22Rv1 (cell line): ENCODE measurements around the gene ME3.
A peak's percentile ranks its signal among the peaks of the same experiment; 100 is the strongest.
"Not testable (repeated sequence)": the region's sequence is repeated elsewhere in the genome, so short reads cannot be mapped to it uniquely, and the experiment has no call there.

Source experiments
- H3K27ac ChIP-seq: fragments of 450-650 bp; 2 replicates; pipeline ENCODE4 v1.5.1; 2017
- ZFX ChIP-seq: fragments of 450-650 bp; IDR thresholded peaks from 2 replicates; pipeline ENCODE4 v1.6.1; 2017; ENCODE audit warnings: antibody characterized with exemption, borderline replicate concordance
- TF ChIP-seq, protein P1 (sequence below): fragments of 450-650 bp; IDR thresholded peaks from 2 replicates; pipeline ENCODE4 v1.5.1; 2017; ENCODE audit warnings: mild to moderate bottlenecking

Gene ME3

DNA sequence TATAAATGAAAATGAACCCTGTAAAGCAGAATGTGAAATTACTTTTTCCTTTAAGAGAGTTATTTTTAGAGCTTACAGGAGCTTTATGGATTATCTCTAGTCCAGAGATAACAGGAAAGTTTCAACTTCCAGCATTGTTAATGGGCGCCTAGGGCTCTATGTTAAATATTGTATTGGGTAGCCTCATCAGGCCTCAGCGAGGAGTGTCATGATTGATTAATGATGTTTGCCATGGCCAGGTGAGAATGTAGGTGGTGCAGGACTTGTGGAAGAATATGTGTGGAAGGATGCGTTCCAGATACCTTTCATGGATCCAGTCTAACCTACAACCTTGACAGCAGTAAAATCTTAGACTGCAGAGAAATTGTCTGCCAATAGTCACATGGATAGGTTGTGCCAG, 50.6 kb downstream of the ME3 start:
- no peak overlapping the region for H3K27ac ChIP-seq
- TF ChIP-seq ZFX = no peak
- TF ChIP-seq, protein P1, sequence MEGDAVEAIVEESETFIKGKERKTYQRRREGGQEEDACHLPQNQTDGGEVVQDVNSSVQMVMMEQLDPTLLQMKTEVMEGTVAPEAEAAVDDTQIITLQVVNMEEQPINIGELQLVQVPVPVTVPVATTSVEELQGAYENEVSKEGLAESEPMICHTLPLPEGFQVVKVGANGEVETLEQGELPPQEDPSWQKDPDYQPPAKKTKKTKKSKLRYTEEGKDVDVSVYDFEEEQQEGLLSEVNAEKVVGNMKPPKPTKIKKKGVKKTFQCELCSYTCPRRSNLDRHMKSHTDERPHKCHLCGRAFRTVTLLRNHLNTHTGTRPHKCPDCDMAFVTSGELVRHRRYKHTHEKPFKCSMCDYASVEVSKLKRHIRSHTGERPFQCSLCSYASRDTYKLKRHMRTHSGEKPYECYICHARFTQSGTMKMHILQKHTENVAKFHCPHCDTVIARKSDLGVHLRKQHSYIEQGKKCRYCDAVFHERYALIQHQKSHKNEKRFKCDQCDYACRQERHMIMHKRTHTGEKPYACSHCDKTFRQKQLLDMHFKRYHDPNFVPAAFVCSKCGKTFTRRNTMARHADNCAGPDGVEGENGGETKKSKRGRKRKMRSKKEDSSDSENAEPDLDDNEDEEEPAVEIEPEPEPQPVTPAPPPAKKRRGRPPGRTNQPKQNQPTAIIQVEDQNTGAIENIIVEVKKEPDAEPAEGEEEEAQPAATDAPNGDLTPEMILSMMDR = no peak

DNA sequence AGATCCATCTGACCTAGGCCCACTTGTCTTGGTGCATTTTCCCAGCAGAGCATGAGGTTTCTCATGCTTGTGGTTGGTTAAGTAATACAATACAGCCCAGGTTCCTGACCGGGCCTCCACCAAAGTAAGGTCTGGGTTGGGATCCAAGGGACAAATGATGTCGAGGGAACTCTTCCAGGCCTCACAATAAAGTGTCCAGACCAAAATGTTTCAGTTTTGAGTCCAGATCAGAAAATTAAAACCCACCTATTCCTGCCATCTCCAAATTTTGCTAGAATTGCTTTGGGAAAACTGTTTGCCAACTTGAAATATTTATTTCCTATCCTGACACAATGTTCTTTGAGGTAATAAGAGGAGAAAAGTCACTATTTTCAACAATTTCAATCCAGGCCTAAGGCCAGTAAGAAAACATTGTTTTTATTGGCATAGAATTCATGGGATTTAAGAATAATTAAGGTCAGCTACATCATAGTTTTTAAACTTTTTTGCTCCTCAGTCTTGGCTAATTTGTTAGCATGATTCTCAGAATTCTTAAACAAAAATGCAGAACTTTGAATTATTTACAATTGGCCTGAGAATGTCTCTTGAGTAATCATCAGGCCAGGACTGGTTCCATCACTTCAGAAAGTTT, 51.4 kb downstream of the ME3 start:
- TF ChIP-seq ZFX = no peak
- TF ChIP-seq, protein P1 = no peak
- H3K27ac ChIP-seq = no peak overlapping the region

DNA sequence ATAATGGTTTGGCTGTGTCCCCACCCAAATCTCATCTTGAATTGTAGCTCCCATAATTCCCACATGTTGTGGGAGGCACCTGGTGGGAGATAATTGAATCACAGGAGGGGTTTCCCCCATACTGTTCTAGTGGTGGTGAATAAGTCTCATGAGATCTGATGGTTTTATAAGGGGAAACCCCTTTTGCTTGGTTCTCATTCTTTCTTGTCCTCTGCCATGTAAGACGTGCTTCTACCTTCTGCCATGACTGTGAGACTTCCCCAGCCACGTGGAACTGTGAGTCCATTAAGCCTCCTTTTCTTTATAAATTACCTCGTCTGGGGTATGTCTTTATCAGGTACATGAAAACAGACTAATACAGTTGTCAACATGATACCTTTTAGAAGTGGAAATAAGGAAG, 53.0 kb downstream of the ME3 start:
- H3K27ac ChIP-seq = not testable (repeated sequence)

DNA sequence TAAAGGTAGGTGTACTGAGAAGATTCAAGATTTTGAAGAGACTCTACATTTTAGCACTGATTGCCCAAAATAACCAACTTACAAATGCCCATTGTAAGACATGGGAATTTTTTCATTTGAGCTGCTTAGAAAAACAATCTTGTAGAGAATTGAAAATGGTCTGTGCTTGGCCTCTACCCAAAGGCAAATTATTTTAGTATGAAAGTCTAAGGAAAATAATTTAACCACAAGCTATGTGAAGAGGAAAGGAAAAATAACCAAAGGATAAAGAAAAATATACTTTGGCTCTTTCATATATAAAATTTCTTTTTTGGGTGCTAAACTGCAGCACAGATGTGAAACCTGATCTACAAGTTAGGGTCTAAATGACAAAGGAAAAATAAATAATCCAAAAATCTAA, 54.9 kb downstream of the ME3 start:
- no peak overlapping the region for H3K27ac ChIP-seq

DNA sequence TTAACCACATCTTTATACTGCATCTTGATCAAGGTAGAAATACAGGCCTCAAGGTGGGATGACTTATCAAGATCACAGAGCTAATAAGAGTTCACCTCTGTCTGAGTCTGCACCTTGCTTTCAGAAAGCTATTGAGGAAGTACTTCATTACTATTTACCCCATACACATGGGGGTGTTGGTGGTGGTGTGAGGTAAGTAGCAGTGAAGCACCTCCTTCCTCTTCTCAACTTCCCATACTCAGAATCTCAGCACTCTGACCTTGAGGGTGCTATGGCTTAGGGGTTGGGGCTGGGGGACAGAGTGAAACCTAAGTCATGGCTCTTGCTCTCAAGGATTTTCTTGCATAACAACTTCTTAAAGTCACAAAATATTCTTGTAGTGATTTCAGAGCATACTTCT, 56.9 kb downstream of the ME3 start:
- no peak overlapping the region for H3K27ac ChIP-seq
- TF ChIP-seq ZFX = no peak
- TF ChIP-seq, protein P1 = no peak

More for the DNA sequence above, 54.9 kb downstream of the ME3 start:
- no peak for TF ChIP-seq ZFX
- TF ChIP-seq, protein P1 = no peak

DNA sequence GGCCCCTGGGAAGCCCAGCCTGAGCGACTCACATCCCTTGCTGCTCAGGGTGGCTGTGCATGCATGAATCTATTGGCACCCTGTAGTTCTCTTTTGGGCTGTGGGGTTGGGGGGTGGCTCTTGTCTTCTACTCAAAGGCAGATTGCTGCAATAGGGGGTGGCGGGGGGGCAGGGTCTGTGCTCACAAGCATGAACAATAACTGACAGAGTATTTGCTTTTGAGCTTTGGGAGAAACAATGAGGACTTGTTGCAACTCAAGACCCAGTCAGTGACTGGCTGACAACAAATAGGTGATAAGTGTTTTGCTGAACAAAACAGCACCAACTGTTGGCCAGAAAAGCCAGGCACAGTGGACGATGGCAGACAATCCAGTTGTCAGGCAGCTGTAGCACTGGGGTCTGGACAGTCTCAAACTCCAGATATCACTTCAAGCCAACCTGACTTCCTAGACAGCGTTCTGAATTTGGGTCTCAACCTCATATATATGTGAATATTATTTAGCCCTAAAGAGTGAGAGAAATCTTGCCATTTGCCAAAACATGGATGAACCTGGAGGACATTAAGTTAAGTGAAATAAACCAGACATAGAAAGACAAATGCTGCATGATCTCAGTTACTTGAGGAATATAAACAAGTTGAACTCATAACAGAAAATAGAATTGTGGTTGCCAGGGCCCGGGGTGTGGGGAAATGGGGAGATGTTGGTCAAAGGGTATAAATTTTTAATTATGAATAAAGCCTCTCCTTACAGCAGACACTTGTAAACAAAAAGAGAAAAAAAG, 61.7 kb downstream of the ME3 start:
- no peak overlapping the region for H3K27ac ChIP-seq

DNA sequence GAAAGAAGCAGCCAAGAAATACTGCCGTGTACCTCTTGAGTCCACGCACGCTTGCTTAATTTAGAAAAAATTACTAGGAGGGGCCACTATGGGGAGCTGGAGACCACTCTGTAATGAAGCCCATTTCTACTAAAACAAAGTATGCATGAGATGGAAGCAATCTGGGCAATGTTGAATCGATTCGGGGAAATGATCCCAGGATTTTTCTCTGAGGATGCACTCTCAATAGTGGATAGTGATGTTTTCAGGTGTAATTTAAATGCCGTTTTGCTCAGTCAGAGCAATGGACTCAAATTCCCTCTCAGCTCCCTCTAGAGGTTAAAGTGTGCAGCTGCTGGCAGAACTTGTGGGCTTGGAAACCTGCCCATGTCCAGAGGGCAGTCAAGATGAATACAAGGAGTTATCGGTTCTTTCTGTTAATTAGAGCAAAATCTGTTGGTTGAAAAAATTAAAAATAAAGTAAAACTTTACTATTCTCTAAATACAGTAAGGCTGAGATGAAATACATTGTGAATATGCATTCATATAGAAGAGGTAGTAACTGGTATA, 64.1 kb downstream of the ME3 start:
- TF ChIP-seq, protein P1 = peak; percentile 98
- no peak for TF ChIP-seq ZFX

More for the DNA sequence above, 61.7 kb downstream of the ME3 start:
- TF ChIP-seq ZFX = no peak
- TF ChIP-seq, protein P1 = no peak

More for the DNA sequence above, 64.1 kb downstream of the ME3 start:
- no peak overlapping the region for H3K27ac ChIP-seq
